ENCODE measurements around the gene N4BP2L1.

Gene N4BP2L1

DNA sequence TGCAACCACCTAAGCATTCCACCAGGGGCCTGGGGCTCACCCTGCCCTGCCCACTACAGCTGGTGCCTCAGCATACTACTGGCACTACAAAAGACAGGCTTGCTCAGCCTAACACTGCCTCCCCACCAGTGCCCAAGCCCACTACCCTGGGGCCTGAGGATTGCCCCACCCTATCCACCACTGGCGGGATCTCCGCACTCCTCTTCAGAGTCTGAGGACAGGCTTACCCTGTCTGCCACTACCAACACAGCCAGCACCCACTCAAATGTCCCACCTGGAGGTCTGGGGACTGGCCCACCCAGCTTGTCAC lies 27.6 kb upstream of the N4BP2L1 start:
- DNase-seq (ENCODE audit: low read depth in 1 of 2, low spot score in 1 of 2), result no peak
- Histone ChIP-seq H3K27me3 (ENCODE audit: insufficient read depth, poor library complexity, severe bottlenecking) (no peaks in the 10 kb centered on the region), H3K27ac (replicated peaks) (no peak overlapping the region), H3K4me3 (replicated peaks; ENCODE audit: insufficient read depth, low read length) (no peak overlapping the region)
- no peak for TF ChIP-seq POLR2AphosphoS5 (IDR thresholded peaks at IDR 0.05; ENCODE audit: low read depth)
- no peak for TF ChIP-seq GABPA (IDR thresholded peaks at IDR 0.05; ENCODE audit: low read depth)
- TF ChIP-seq, protein P1, sequence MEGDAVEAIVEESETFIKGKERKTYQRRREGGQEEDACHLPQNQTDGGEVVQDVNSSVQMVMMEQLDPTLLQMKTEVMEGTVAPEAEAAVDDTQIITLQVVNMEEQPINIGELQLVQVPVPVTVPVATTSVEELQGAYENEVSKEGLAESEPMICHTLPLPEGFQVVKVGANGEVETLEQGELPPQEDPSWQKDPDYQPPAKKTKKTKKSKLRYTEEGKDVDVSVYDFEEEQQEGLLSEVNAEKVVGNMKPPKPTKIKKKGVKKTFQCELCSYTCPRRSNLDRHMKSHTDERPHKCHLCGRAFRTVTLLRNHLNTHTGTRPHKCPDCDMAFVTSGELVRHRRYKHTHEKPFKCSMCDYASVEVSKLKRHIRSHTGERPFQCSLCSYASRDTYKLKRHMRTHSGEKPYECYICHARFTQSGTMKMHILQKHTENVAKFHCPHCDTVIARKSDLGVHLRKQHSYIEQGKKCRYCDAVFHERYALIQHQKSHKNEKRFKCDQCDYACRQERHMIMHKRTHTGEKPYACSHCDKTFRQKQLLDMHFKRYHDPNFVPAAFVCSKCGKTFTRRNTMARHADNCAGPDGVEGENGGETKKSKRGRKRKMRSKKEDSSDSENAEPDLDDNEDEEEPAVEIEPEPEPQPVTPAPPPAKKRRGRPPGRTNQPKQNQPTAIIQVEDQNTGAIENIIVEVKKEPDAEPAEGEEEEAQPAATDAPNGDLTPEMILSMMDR (IDR thresholded peaks at IDR 0.05; ENCODE audit: insufficient read depth, low read length), result no peak
- TF ChIP-seq SPI1 (IDR thresholded peaks at IDR 0.05; ENCODE audit: borderline replicate concordance, low read depth), result no peak

GRCh38 chr13:32454886-32455593 lies 27.1 kb upstream of the N4BP2L1 start:
- Histone ChIP-seq H3K27ac (replicated peaks) (no peak overlapping the region), H3K27me3 (ENCODE audit: insufficient read depth, poor library complexity, severe bottlenecking) (no peaks in the 10 kb centered on the region), H3K4me3 (replicated peaks; ENCODE audit: insufficient read depth, low read length) (no peak overlapping the region)
- TF ChIP-seq SPI1 (IDR thresholded peaks at IDR 0.05; ENCODE audit: borderline replicate concordance, low read depth) (no peak), POLR2AphosphoS5 (IDR thresholded peaks at IDR 0.05; ENCODE audit: low read depth) (no peak)
- TF ChIP-seq, protein P1 (IDR thresholded peaks at IDR 0.05; ENCODE audit: insufficient read depth, low read length), result no peak
- TF ChIP-seq, protein P2, sequence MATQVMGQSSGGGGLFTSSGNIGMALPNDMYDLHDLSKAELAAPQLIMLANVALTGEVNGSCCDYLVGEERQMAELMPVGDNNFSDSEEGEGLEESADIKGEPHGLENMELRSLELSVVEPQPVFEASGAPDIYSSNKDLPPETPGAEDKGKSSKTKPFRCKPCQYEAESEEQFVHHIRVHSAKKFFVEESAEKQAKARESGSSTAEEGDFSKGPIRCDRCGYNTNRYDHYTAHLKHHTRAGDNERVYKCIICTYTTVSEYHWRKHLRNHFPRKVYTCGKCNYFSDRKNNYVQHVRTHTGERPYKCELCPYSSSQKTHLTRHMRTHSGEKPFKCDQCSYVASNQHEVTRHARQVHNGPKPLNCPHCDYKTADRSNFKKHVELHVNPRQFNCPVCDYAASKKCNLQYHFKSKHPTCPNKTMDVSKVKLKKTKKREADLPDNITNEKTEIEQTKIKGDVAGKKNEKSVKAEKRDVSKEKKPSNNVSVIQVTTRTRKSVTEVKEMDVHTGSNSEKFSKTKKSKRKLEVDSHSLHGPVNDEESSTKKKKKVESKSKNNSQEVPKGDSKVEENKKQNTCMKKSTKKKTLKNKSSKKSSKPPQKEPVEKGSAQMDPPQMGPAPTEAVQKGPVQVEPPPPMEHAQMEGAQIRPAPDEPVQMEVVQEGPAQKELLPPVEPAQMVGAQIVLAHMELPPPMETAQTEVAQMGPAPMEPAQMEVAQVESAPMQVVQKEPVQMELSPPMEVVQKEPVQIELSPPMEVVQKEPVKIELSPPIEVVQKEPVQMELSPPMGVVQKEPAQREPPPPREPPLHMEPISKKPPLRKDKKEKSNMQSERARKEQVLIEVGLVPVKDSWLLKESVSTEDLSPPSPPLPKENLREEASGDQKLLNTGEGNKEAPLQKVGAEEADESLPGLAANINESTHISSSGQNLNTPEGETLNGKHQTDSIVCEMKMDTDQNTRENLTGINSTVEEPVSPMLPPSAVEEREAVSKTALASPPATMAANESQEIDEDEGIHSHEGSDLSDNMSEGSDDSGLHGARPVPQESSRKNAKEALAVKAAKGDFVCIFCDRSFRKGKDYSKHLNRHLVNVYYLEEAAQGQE (IDR thresholded peaks at IDR 0.05; ENCODE audit: insufficient replicate concordance, low read depth), result no peak
- no peak for DNase-seq (ENCODE audit: low read depth in 1 of 2, low spot score in 1 of 2)

GRCh38 chr13:32453981-32454380 lies 26.1 kb upstream of the N4BP2L1 start:
- H3K4me3 ChIP-seq (replicated peaks; ENCODE audit: insufficient read depth, low read length), result no peak overlapping the region
- H3K27me3 ChIP-seq (ENCODE audit: insufficient read depth, poor library complexity, severe bottlenecking), result no peaks in the 10 kb centered on the region
- TF ChIP-seq, protein P2 (IDR thresholded peaks at IDR 0.05; ENCODE audit: insufficient replicate concordance, low read depth), result no peak
- TF ChIP-seq POLR2AphosphoS5 (IDR thresholded peaks at IDR 0.05; ENCODE audit: low read depth), result no peak
- TF ChIP-seq SPI1 (IDR thresholded peaks at IDR 0.05; ENCODE audit: borderline replicate concordance, low read depth), result no peak
- TF ChIP-seq GABPA (IDR thresholded peaks at IDR 0.05; ENCODE audit: low read depth), result no peak
- TF ChIP-seq, protein P1 (IDR thresholded peaks at IDR 0.05; ENCODE audit: insufficient read depth, low read length), result no peak
- DNase-seq (ENCODE audit: low read depth in 1 of 2, low spot score in 1 of 2), result no peak
- no peak overlapping the region for H3K27ac ChIP-seq (replicated peaks)

DNA sequence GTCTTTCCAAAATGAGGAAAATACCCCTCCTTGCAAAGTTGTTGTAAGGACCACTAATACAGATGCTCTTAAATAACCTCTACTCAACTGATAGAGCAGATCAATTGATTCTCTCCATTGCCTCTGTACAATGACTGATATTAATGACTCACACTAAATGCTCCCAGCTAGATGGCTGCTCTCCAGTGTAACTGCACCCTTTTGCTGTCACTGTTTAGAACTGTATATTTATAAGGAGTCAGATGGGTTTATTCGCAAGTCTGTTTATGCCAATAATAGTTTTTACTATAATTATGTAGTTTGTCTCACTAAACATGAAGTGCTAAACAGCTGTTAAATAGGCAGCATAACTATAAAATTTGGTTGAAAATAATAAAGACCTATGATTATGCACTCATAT lies 21.0 kb upstream of the N4BP2L1 start:
- Histone ChIP-seq H3K4me3 (replicated peaks; ENCODE audit: insufficient read depth, low read length) (no peak overlapping the region), H3K27me3 (ENCODE audit: insufficient read depth, poor library complexity, severe bottlenecking) (no peaks in the 10 kb centered on the region), H3K27ac (replicated peaks) (no peak overlapping the region)
- TF ChIP-seq SPI1 (IDR thresholded peaks at IDR 0.05; ENCODE audit: borderline replicate concordance, low read depth) (no peak), GABPA (IDR thresholded peaks at IDR 0.05; ENCODE audit: low read depth) (no peak), POLR2AphosphoS5 (IDR thresholded peaks at IDR 0.05; ENCODE audit: low read depth) (no peak)
- TF ChIP-seq, protein P1 (IDR thresholded peaks at IDR 0.05; ENCODE audit: insufficient read depth, low read length), result no peak
- TF ChIP-seq, protein P2 (IDR thresholded peaks at IDR 0.05; ENCODE audit: insufficient replicate concordance, low read depth), result no peak
- DNase-seq (ENCODE audit: low read depth in 1 of 2, low spot score in 1 of 2), result no peak

All from HL-60 (cell line).